GM23248 (cell line): ENCODE measurements around the gene MED17.

Source experiments
- EZH2 ChIP-seq: fragments of 200-600 bp; sonication (generic); IDR thresholded peaks from 2 replicates; pipeline ENCODE4 v1.6.1; 2018; ENCODE audit warnings: antibody characterized with exemption, mild to moderate bottlenecking; ENCODE audit not compliant: insufficient read depth, poor library complexity, severe bottlenecking
- EZH2phosphoT487 ChIP-seq: fragments of 200-600 bp; sonication (generic); IDR thresholded peaks from 2 replicates; pipeline ENCODE4 v1.6.1; 2018; ENCODE audit warnings: antibody characterized with exemption, moderate library complexity, mild to moderate bottlenecking, low read depth; ENCODE audit not compliant: insufficient read depth

DNA sequence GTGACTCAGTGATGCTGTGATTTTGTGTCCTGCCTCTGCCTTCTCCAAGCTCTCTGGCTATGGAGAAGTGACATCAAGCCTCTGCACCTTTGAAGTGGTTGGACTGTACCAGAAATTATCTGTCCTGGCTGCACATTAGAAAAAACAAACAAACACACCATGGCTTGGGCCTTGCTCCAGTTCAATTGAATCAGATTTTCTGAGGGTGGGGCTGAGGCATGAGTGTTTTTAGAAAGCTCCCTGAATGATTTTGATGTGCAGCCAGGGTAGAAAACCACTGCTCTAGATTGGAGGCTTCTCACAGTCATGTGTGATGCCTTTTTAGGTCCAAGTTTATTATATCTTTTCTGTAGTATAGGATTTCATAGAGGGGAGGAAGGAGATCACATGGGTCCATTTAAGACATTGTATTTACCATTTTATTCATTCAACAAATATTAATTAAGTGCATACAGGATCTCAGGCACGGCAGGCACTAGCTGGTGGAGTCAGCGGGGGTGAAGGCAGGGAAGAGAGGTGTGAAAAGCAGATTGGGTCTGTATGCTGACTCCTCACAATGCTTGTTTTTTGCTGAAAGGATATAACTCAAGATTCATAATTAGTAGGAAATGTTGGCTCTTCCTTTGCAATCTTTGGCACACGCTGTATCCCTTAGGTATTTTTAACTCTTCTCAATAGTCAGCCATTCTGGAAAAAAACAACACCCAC lies 73.5 kb downstream of the MED17 start:
- TF ChIP-seq EZH2 (no peak), EZH2phosphoT487 (no peak)
